NCI-H2227 (cell line): ENCODE data around the gene PRR9.

Experiments
- DNase-seq: peaks from one replicate; lab custom pipeline; 2025; ENCODE audit not compliant: unreplicated experiment; lab: John Stamatoyannopoulos, UW

Gene PRR9

DNA sequence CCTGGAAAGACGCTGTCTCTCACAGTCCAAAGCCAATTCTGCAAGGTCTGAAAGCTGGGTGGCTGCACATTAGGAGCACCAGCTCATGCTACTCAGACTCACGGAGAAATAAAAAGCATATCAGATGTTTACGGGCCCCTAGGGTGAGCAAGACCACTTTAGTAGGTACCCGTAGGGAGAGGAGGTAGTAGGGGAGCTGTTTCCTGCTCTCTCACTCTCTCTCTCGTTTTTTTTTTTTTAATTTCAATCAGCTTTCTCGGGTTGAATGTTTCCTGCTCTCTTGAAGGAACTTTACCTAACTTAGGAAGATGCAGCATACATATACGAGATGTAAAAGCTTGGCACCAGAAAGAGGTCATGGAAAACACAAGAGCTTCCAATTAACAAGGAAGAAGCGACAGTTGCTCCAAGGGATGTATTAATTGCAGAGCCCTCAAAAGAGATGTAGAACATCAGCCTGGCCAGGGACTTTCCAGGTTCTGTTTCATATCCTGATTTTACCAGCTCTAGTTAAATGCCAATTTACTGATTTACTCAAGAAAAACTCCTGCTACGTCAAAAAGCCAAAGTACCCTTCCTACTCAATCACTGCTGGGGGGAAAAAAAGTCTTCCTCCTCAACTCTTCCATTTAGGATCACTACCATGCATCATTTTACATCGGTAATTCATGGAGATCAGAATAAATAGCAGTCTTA, 45.2 kb downstream of the PRR9 start:
- no peak for DNase-seq

- no peak for DNase-seq
These were observed 48.1 kb downstream of the PRR9 start for GRCh38 chr1:153265457-153265856.
